Retina (tissue), 1 donor: Measurements from ENCODE around the gene APBA2.

ENCODE experiments used
- DNase-seq: peaks from one replicate; pipeline ENCODE4 v3.0.0-alpha.2; 2016

Gene APBA2

GRCh38 chr15:28917791-28918140 lies 32.0 kb downstream of the APBA2 start:
- DNase-seq: no peak

- no peak for DNase-seq
Measured at GRCh38 chr15:28918141-28918983, 32.6 kb downstream of the APBA2 start.

- no peak for DNase-seq
Measured at GRCh38 chr15:28919201-28919635, 33.4 kb downstream of the APBA2 start.

- DNase-seq: no peak
Measured at GRCh38 chr15:28919679-28920655, 34.2 kb downstream of the APBA2 start.

- DNase-seq: no peak
Measured at GRCh38 chr15:28920781-28921331, 35.1 kb downstream of the APBA2 start.

- DNase-seq: no peak
Measured at GRCh38 chr15:28921336-28921735, 35.6 kb downstream of the APBA2 start.

GRCh38 chr15:28921919-28922706 lies 36.3 kb downstream of the APBA2 start:
- peak; percentile 66 for DNase-seq

- DNase-seq: no peak
Measured at GRCh38 chr15:28922707-28923012, 36.9 kb downstream of the APBA2 start.

GRCh38 chr15:28923726-28924280 lies 38.0 kb downstream of the APBA2 start:
- no peak for DNase-seq

GRCh38 chr15:28927043-28927442 lies 41.3 kb downstream of the APBA2 start:
- DNase-seq: no peak

- no peak for DNase-seq
Measured at GRCh38 chr15:28929200-28929599, 43.4 kb downstream of the APBA2 start.

- DNase-seq: no peak
Measured at GRCh38 chr15:28930011-28930410, 44.2 kb downstream of the APBA2 start.

GRCh38 chr15:28930476-28931291 lies 44.9 kb downstream of the APBA2 start:
- DNase-seq: no peak

GRCh38 chr15:28931828-28932227 lies 46.1 kb downstream of the APBA2 start:
- no peak for DNase-seq

- DNase-seq: no peak
Measured at GRCh38 chr15:28932361-28932760, 46.6 kb downstream of the APBA2 start.

- DNase-seq: no peak
Measured at GRCh38 chr15:28933710-28934445, 48.1 kb downstream of the APBA2 start.

GRCh38 chr15:28934645-28935044 lies 48.9 kb downstream of the APBA2 start:
- no peak for DNase-seq

GRCh38 chr15:28935316-28935715 lies 49.5 kb downstream of the APBA2 start:
- DNase-seq: no peak

GRCh38 chr15:28936081-28936480 lies 50.3 kb downstream of the APBA2 start:
- no peak for DNase-seq

- DNase-seq: no peak
Measured at GRCh38 chr15:28936481-28936881, 50.7 kb downstream of the APBA2 start.

GRCh38 chr15:28937271-28937670 lies 51.5 kb downstream of the APBA2 start:
- no peak for DNase-seq
